Activated CD8-positive, alpha-beta memory T cell treated with anti-CD3 and anti-CD28 coated beads for 36 hours (primary cell): ENCODE measurements around the gene TAS2R43. TPM values are rescaled to one million over a fixed set of nuclear protein-coding genes. Genes with fewer than 3 reads are reported as not detected.
"Not testable (repeated sequence)": the region's sequence is repeated elsewhere in the genome, so short reads cannot be mapped to it uniquely, and the experiment has no call there.

ENCODE experiments used
- CTCF ChIA-PET: fragments of 350-600 bp; sonication (Branson Sonifier 250); formaldehyde crosslinking; loops from one replicate; lab custom pipeline; 2021; ENCODE audit warnings: antibody characterized with exemption; lab: Charles Lee
- POLR2A ChIA-PET: fragments of 350-600 bp; sonication (Branson Sonifier 250); formaldehyde crosslinking; loops from one replicate; lab custom pipeline; 2021; ENCODE audit warnings: antibody characterized with exemption; lab: Charles Lee
- total RNA-seq, 2 experiments: library from RNA; stranded (reverse); gene quantifications; one replicate each; pipeline ENCODE4 v1.2.3, GENCODE V29; 2021

TAS2R43 gene, protein sequence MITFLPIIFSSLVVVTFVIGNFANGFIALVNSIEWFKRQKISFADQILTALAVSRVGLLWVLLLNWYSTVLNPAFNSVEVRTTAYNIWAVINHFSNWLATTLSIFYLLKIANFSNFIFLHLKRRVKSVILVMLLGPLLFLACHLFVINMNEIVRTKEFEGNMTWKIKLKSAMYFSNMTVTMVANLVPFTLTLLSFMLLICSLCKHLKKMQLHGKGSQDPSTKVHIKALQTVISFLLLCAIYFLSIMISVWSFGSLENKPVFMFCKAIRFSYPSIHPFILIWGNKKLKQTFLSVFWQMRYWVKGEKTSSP
- not detected for total RNA-seq

GRCh38 chr12:11092128-11092527, at the start of gene TAS2R43:
Gene TAS2R43, minus strand, starts transcription at chr12:11092313. Its CDS starts 84 bp downstream, at chr12:11092229.
- ChIA-PET POLR2A (no interaction called here), CTCF (no interaction called here)

DNA sequence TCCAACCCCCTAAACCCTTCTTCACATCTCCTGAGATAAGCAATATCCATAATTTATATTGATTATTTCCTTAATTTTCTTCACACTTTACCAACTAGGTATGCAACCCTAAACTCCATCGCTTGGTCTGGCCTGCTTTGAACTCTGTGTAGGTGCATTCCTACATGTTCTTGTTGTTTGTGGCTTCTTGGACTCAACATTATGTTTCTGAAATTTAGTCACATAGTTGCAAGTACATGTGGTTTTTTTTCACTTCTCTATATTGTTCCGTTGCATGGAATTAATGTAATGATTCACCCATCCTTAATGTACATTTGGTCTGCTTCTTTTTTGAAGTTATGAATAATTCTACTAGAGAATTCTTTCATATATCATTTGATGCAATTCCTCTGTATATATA, 44.0 kb upstream of the TAS2R43 start:
- POLR2A ChIA-PET, result no interaction called here
- CTCF ChIA-PET, result no interaction called here

DNA sequence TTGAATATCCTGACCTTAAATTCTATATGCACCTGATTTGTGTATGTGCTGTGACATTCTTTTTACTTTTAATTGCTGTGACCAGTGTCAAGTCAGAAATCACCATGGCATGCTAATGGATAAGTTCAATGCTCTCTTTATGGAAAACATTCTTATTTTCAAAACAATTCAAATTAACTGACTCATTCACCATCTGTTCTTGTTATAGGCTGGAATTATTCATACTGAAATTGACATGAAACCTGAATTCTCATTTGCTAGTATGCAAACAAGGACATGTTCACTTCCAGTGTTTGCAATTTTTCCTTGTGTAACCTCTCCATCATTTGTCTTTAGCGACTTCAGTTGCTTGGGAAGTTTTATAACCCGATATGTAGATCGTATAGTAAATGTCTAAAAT, 42.2 kb upstream of the TAS2R43 start, which contains the start of gene TAS2R30:
TAS2R30 (minus strand) TSS at position 340 of the 400 bp plus-strand sequence. CDS start 400 bp downstream, outside the sequence.
- ChIA-PET POLR2A (no interaction called here), CTCF (no interaction called here)

GRCh38 chr12:11133816-11134215, 41.7 kb upstream of the TAS2R43 start:
- ChIA-PET CTCF (no interaction called here), POLR2A (no interaction called here)

GRCh38 chr12:11133162-11133561, 41.0 kb upstream of the TAS2R43 start:
- ChIA-PET CTCF (no interaction called here), POLR2A (no interaction called here)

GRCh38 chr12:11130999-11131398, 38.9 kb upstream of the TAS2R43 start:
- ChIA-PET CTCF (no interaction called here), POLR2A (no interaction called here)

DNA sequence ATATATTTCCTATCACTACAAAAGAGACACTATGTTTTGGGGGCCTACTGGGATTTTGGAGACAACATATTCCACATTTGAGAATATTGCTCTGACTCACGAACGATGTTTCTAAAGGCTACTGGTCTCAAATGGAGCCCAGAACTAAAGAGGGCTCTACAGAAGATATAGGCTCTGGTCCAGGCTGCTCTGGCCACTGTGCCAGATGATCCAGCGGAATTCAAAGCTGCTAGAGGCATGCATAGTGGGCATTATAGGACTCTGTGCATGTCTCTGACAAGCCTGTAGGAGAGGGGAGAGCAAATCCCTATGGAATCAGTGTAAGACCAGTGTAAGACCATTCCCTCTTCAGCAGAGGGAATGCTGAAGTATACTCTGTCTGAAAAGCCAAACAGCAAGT, 38.3 kb upstream of the TAS2R43 start:
- CTCF ChIA-PET, result no interaction called here
- POLR2A ChIA-PET, result no interaction called here

- POLR2A ChIA-PET, CTCF ChIA-PET: not testable (repeated sequence)
Measured at GRCh38 chr12:11114130-11114529, 22.0 kb upstream of the TAS2R43 start.

GRCh38 chr12:11111213-11111612, 19.1 kb upstream of the TAS2R43 start:
- POLR2A ChIA-PET, CTCF ChIA-PET: not testable (repeated sequence)

DNA sequence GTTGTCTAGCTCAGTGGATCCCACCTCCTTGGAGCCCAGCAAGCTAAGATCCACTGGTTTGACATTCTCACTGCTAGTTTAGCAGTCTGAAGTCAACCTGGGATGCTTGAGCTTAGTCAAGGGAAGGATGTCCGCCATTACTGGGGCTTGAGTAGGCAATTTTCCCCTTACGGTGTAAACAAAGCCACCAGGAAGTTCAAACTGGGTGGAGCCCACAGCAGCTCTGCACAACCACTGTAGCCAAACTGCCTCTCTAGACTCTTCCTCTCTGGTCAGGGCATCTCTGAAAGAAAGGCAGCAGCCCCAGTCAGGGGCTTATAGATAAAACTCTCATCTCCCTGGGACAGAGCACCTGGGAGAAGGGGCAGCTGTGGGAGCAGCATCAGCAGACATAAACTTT, 16.7 kb upstream of the TAS2R43 start:
- ChIA-PET CTCF (no interaction called here), POLR2A (no interaction called here)

DNA sequence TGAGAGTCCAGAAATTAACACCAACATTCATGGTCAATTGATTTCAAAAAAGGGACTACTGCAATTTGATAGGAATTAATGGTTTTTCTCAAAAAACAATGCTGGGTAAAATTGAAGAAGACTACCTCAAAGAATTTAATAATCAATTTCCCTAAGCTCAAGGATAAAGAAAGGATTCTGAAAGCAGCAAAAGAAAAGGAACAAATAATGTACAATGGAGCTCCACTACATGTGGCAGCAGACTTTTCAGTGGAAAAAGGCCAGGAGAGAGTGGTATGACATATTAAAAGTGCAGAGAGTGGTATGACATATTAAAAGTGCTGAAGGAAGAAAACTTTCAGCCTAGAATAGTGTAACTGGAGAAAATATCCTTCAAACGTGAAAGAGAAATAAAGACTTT, 15.6 kb upstream of the TAS2R43 start:
- ChIA-PET CTCF (no interaction called here), POLR2A (no interaction called here)

- ChIA-PET CTCF (no interaction called here), POLR2A (no interaction called here)
Measured at GRCh38 chr12:11106288-11106687, 14.2 kb upstream of the TAS2R43 start.

DNA sequence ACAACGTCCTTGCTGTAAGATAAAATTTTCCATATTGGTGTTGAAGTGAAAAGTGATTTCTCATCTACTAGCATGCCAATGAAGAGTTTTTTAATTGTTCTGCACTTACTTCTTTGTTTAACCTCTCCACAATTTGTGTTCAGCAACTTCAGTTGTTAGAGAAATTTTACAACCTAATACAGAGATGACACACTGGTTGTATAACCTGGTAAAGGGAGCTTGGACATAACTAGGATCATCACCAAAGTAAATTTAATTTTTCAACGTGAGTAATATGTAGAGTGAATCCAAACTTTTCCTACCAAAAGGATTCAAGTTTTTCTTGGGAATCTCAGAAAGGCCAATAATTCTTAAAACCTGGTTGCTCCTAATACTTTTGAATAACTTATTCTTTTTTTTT, 13.4 kb upstream of the TAS2R43 start:
- CTCF ChIA-PET, result no interaction called here
- POLR2A ChIA-PET, result no interaction called here

- POLR2A ChIA-PET, CTCF ChIA-PET: not testable (repeated sequence)
Measured at GRCh38 chr12:11094910-11095309, 2.8 kb upstream of the TAS2R43 start.

DNA sequence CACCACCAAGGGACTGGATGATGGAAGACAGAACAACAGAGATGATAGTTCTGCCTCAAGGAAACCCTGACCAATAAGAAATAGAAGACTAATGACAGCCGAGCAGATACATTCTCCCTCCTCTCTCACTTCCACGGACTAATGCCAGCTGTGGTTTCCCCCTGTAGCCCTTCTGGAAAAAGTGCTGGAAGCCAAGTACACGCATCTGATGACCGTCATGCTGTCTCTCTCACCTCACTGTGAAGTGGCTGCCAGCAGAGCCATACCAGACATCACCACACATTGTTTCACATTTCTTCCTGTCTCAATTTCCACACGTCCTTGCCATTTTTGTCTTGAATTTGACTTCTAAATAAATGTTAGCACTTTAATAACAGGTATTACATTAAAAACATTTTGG, 2.9 kb downstream of the TAS2R43 start:
- CTCF ChIA-PET, result no interaction called here
- POLR2A ChIA-PET, result no interaction called here

DNA sequence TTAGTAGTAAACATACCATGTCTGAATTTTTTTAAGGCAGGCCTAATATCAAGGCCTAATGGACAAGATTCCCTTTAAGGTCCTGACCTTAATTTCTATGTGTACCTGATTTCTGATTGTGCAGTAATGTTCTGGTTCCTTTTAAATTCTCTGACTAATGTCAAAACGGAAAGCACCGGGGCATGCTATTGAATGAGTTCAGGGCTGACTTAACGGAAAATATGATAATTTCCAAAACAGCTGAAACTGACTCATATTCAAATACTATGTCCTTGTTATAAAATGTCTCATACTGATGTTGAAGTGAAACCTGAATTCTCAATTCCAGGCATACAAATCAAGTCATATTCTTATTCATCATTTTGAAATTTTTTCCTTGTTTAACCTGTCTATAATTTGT, 6.7 kb downstream of the TAS2R43 start:
- ChIA-PET POLR2A (no interaction called here), CTCF (no interaction called here)

DNA sequence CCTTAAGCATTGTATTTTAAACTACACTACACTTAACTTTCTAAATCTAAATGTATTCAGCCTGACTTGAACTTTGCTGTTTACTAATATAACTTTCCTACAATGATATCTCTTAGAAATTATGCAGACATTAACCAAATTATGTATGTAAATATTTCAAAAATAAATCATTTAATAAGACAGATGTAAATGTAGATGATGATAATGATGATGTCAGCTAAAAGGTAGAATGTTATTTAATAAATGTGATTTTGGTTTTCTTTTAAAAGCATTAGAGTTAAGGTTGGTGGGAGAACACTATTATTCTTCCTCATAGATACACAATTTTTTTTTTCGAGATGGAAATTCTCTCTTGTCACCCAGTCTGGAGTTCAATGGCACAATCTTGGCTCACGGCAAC, 10.1 kb downstream of the TAS2R43 start:
- CTCF ChIA-PET, result no interaction called here
- POLR2A ChIA-PET, result no interaction called here

- CTCF ChIA-PET, result no interaction called here
Measured at GRCh38 chr12:11078246-11078645, 13.9 kb downstream of the TAS2R43 start.

GRCh38 chr12:11075642-11076041, 16.5 kb downstream of the TAS2R43 start:
- CTCF ChIA-PET, result no interaction called here
- POLR2A ChIA-PET, result no interaction called here

More at GRCh38 chr12:11078246-11078645, 13.9 kb downstream of the TAS2R43 start:
- POLR2A ChIA-PET, result no interaction called here

- POLR2A ChIA-PET, result no interaction called here
- CTCF ChIA-PET, result no interaction called here
Measured at GRCh38 chr12:11071414-11071813, 20.7 kb downstream of the TAS2R43 start.

GRCh38 chr12:11070999-11071398, 21.1 kb downstream of the TAS2R43 start:
- CTCF ChIA-PET, result no interaction called here
- POLR2A ChIA-PET, result no interaction called here
